ENCODE measurements around the gene CIBAR2. TPM values are rescaled to one million over a fixed set of nuclear protein-coding genes. Genes with fewer than 3 reads are reported as not detected.

Gene CIBAR2
- total RNA-seq, 4 donors from 2014 or later: not detected

- H3K36me3 ChIP-seq: peaks cover 0 to 57% (median 0%) of the 10 kb centered on the region in 3 donors
- H3K27me3 ChIP-seq: no peaks in the 10 kb centered on the region
Observed at GRCh38 chr16:85077039-85077438, 35.2 kb downstream of the CIBAR2 start.

GRCh38 chr16:85075236-85075924, 36.9 kb downstream of the CIBAR2 start:
- H3K27ac ChIP-seq: no peak overlapping the region
- H3K4me3 ChIP-seq: no peak overlapping the region
- TF ChIP-seq POLR2A (IDR thresholded peaks at IDR 0.05) (no peak), CTCF (IDR thresholded peaks at IDR 0.05) (no peak)
- no peaks in the 10 kb centered on the region for H3K27me3 ChIP-seq
- no peaks in the 10 kb centered on the region for H3K4me1 ChIP-seq
- no peaks in the 10 kb centered on the region for H3K9me3 ChIP-seq
- peaks cover 0 to 65% (median 0%) of the 10 kb centered on the region in 3 donors for H3K36me3 ChIP-seq
- DNase-seq: no peak

More at GRCh38 chr16:85077039-85077438, 35.2 kb downstream of the CIBAR2 start:
- Histone ChIP-seq H3K9me3 (no peaks in the 10 kb centered on the region), H3K4me3 (no peak overlapping the region), H3K27ac (no peak overlapping the region), H3K4me1 (no peaks in the 10 kb centered on the region)
- no peak for TF ChIP-seq POLR2A (IDR thresholded peaks at IDR 0.05)
- peak in 1 of 6 experiments; percentile 8 for TF ChIP-seq CTCF (IDR thresholded peaks at IDR 0.05)
- no peak for DNase-seq

- Histone ChIP-seq H3K36me3 (peaks cover 0 to 69% (median 0%) of the 10 kb centered on the region in 3 donors), H3K9me3 (no peaks in the 10 kb centered on the region), H3K4me3 (no peak overlapping the region), H3K27me3 (no peaks in the 10 kb centered on the region), H3K4me1 (no peaks in the 10 kb centered on the region), H3K27ac (no peak overlapping the region)
- no peak for DNase-seq
- TF ChIP-seq CTCF (IDR thresholded peaks at IDR 0.05): no peak
- TF ChIP-seq POLR2A (IDR thresholded peaks at IDR 0.05): no peak
Observed at GRCh38 chr16:85074225-85074914, 37.9 kb downstream of the CIBAR2 start.

GRCh38 chr16:85072947-85073346, 39.3 kb downstream of the CIBAR2 start:
- Histone ChIP-seq H3K9me3 (no peaks in the 10 kb centered on the region), H3K27ac (no peak overlapping the region), H3K4me3 (no peak overlapping the region), H3K27me3 (no peaks in the 10 kb centered on the region), H3K4me1 (no peaks in the 10 kb centered on the region), H3K36me3 (peaks cover 0 to 68% (median 0%) of the 10 kb centered on the region in 3 donors)
- TF ChIP-seq CTCF (IDR thresholded peaks at IDR 0.05) (no peak), POLR2A (IDR thresholded peaks at IDR 0.05) (no peak)
- DNase-seq: no peak

GRCh38 chr16:85072076-85072860, 40.0 kb downstream of the CIBAR2 start:
- Histone ChIP-seq H3K9me3 (no peaks in the 10 kb centered on the region), H3K27ac (no peak overlapping the region), H3K27me3 (no peaks in the 10 kb centered on the region), H3K36me3 (peaks cover 0 to 68% (median 0%) of the 10 kb centered on the region in 3 donors), H3K4me1 (no peaks in the 10 kb centered on the region), H3K4me3 (no peak overlapping the region)
- DNase-seq: no peak
- TF ChIP-seq POLR2A (IDR thresholded peaks at IDR 0.05) (no peak), CTCF (IDR thresholded peaks at IDR 0.05) (no peak)

Data from Peyer's patch (tissue), 4 donors.